Lower leg skin (tissue), 3 donors: Measurements from ENCODE around the gene USP30.

Experiments used
- POLR2A ChIP-seq, 2 donors: fragments of 450-650 bp; IDR thresholded peaks; one replicate each; pipeline ENCODE4 v1.6.1; 2016 to 2017; ENCODE audit warnings: antibody characterized with exemption in 2 of 2, mild to moderate bottlenecking in 1 of 2, moderate library complexity in 1 of 2
- TF ChIP-seq, protein P1 (sequence below), 3 donors: fragments of 450-650 bp; IDR thresholded peaks; one replicate each; pipeline ENCODE4 v1.5.1; 2016; ENCODE audit warnings: antibody characterized with exemption in 3 of 3, mild to moderate bottlenecking in 3 of 3, moderate library complexity in 2 of 3

DNA sequence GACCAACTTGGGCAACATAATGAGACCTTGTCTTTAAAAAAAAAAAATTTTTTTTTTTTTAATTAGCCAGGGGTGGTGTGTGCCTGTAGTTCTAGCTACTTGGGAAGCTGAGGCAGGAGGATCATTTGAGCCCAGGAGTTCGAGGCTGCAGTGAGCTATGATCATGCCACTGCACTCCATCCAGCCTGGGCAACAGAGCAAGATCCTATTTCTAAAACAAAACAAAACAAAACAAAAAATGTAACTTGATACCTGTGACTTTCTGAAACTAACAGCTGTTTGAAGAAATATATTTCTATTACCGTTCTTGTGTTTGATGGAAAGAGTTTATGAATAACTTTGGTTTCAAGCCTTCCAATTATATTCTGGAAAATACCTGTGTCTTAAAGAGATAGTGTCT, 62.3 kb downstream of the USP30 start:
- TF ChIP-seq, protein P1, sequence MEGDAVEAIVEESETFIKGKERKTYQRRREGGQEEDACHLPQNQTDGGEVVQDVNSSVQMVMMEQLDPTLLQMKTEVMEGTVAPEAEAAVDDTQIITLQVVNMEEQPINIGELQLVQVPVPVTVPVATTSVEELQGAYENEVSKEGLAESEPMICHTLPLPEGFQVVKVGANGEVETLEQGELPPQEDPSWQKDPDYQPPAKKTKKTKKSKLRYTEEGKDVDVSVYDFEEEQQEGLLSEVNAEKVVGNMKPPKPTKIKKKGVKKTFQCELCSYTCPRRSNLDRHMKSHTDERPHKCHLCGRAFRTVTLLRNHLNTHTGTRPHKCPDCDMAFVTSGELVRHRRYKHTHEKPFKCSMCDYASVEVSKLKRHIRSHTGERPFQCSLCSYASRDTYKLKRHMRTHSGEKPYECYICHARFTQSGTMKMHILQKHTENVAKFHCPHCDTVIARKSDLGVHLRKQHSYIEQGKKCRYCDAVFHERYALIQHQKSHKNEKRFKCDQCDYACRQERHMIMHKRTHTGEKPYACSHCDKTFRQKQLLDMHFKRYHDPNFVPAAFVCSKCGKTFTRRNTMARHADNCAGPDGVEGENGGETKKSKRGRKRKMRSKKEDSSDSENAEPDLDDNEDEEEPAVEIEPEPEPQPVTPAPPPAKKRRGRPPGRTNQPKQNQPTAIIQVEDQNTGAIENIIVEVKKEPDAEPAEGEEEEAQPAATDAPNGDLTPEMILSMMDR (IDR thresholded peaks at IDR 0.05): no peak
- no peak for TF ChIP-seq POLR2A (IDR thresholded peaks at IDR 0.05)
